HEK293T (cell line): ENCODE results near the gene PTPMT1.

Experiments used
- BHLHE40 ChIP-seq: fragments of 450-650 bp; IDR thresholded peaks from 2 replicates; pipeline ENCODE4 v1.6.1; 2016; ENCODE audit warnings: mild to moderate bottlenecking, moderate library complexity, borderline replicate concordance
- FOXA1 ChIP-seq: fragments of 450-650 bp; IDR thresholded peaks from 2 replicates; pipeline ENCODE4 v1.6.1; 2016; ENCODE audit warnings: mild to moderate bottlenecking
- FOXK2 ChIP-seq: fragments of 450-650 bp; IDR thresholded peaks from 2 replicates; pipeline ENCODE4 v1.6.1; 2016; ENCODE audit warnings: mild to moderate bottlenecking
- HDGF ChIP-seq: fragments of 450-650 bp; IDR thresholded peaks from 2 replicates; pipeline ENCODE4 v1.6.1; 2017; ENCODE audit warnings: antibody characterized with exemption, borderline replicate concordance
- PKNOX1 ChIP-seq: fragments of 450-650 bp; IDR thresholded peaks from 2 replicates; pipeline ENCODE4 v1.6.1; 2016
- TARDBP ChIP-seq: fragments of 450-650 bp; IDR thresholded peaks from 2 replicates; pipeline ENCODE4 v1.6.1; 2016
- ZNF384 ChIP-seq: fragments of 450-650 bp; IDR thresholded peaks from 2 replicates; pipeline ENCODE4 v1.6.1; 2016

- TF ChIP-seq HDGF (no peak), FOXA1 (no peak), TARDBP (no peak), FOXK2 (no peak), ZNF384 (no peak), PKNOX1 (no peak), BHLHE40 (no peak)
Observed at GRCh38 chr11:47615249-47615648, 49.9 kb downstream of the PTPMT1 start.
